ENCODE results near the gene FAM222A. TPM values are rescaled to one million over a fixed set of nuclear protein-coding genes. Genes with fewer than 3 reads are reported as not detected.
A peak's percentile ranks its signal among the peaks of the same experiment; 100 is the strongest.

Gene FAM222A
- total RNA-seq, 4 donors from 2014 or later = 1.4 to 3.0 (median 1.8) TPM

GRCh38 chr12:109760031-109760929 is 46.7 kb downstream of the FAM222A start:
- in situ Hi-C loops (cut with MboI; ENCODE audit: low pct_ligation_motif_present in 1 of 4, low pct_unique_long_range_greater_than_20kb in 1 of 4, low sequenced_read_pairs in 3 of 4) (no loop called here), intact Hi-C loops (cut with DNase I; ENCODE audit: low total_unique reads) (no loop called here)
- Histone ChIP-seq H3K36me3 (no peaks in the 10 kb centered on the region), H3K4me3 (no peak overlapping the region), H3K9me3 (peaks cover 3 to 6% of the 10 kb centered on the region in 2 donors), H3K27ac (no peak overlapping the region), H3K4me1 (peaks cover 0 to 12% (median 0%) of the 10 kb centered on the region in 4 donors), H3K27me3 (no peaks in the 10 kb centered on the region)
- no peak for TF ChIP-seq POLR2A (IDR thresholded peaks at IDR 0.05)
- no peak for TF ChIP-seq EP300 (IDR thresholded peaks at IDR 0.05; ENCODE audit: low read depth)
- TF ChIP-seq, protein P1, sequence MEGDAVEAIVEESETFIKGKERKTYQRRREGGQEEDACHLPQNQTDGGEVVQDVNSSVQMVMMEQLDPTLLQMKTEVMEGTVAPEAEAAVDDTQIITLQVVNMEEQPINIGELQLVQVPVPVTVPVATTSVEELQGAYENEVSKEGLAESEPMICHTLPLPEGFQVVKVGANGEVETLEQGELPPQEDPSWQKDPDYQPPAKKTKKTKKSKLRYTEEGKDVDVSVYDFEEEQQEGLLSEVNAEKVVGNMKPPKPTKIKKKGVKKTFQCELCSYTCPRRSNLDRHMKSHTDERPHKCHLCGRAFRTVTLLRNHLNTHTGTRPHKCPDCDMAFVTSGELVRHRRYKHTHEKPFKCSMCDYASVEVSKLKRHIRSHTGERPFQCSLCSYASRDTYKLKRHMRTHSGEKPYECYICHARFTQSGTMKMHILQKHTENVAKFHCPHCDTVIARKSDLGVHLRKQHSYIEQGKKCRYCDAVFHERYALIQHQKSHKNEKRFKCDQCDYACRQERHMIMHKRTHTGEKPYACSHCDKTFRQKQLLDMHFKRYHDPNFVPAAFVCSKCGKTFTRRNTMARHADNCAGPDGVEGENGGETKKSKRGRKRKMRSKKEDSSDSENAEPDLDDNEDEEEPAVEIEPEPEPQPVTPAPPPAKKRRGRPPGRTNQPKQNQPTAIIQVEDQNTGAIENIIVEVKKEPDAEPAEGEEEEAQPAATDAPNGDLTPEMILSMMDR (IDR thresholded peaks at IDR 0.05) = no peak
- no peak for TF ChIP-seq POLR2AphosphoS5 (IDR thresholded peaks at IDR 0.05)
- DNase-seq = peak; percentile 50
- WGBS, 2 donors (ENCODE audit: low coverage in 1 of 2) = 65% methylated on average over 18 of the region's 18 CpGs; no CpG with 5 or more reads in 1 of the 2 donors

DNA sequence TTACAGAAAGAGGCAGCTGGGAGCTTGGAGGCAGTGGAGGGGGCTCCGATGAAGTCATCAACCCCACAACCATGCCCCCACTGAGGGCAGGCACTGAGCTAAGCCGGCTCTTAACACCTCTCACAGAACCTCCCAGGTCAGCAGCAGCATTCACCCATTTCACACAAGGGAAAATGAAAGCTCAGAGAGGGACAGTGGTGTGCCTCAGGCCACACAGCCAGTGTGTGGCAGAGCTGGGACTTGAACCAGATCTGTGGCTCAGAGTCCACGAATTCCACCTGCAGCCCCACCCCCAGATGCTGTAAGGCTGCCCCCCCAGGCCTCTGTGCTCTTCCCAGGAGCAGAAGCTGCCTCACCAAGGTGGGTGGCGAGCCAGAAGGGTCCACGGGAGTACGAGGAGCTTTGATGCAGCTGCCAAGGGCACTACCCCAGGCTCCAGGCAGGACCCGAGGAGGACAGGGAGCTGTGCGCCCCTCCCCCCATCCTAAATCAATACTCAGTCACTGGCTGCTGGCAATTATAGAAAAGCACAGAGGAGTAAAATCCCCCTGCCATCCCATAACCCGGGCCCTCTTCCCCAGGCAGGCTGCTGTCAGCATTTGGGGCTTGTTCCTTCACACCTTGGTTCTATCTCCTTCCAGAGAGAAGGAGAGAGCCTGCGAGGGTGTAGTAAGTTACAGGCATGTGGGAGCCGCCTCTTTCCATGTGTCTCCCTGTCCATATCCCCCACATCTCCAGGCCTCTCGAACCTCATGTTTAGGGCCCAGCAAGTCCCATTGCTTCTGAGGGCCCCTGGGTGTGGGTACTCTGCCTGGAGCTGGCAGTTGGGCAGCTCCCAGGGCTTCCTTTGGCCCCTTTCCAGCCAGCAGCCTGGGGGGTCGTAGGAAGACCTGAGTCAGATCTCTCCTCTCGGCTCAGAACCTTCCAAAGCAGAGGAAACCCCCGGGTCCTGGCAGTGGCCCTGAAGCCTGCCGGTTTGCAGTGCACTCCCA is 47.6 kb downstream of the FAM222A start:
- DNase-seq = no peak
- in situ Hi-C loops (cut with MboI; ENCODE audit: low pct_ligation_motif_present in 1 of 4, low pct_unique_long_range_greater_than_20kb in 1 of 4, low sequenced_read_pairs in 3 of 4) = no loop called here
- TF ChIP-seq EP300 (IDR thresholded peaks at IDR 0.05; ENCODE audit: low read depth) (no peak), POLR2A (IDR thresholded peaks at IDR 0.05) (no peak), POLR2AphosphoS5 (IDR thresholded peaks at IDR 0.05) (no peak)
- TF ChIP-seq, protein P1 (IDR thresholded peaks at IDR 0.05) = no peak
- WGBS, 2 donors (ENCODE audit: low coverage in 1 of 2) = 76% methylated on average over 15 of the region's 16 CpGs; no CpG with 5 or more reads in 1 of the 2 donors
- Histone ChIP-seq H3K4me1 (peaks cover 0 to 12% (median 0%) of the 10 kb centered on the region in 4 donors), H3K27me3 (no peaks in the 10 kb centered on the region), H3K4me3 (no peak overlapping the region), H3K27ac (no peak overlapping the region), H3K36me3 (no peaks in the 10 kb centered on the region), H3K9me3 (peaks cover 3 to 6% of the 10 kb centered on the region in 2 donors)
- intact Hi-C loops (cut with DNase I; ENCODE audit: low total_unique reads) = no loop called here

- WGBS, 2 donors (ENCODE audit: low coverage in 1 of 2) = 82 to 87% methylated on average over 2 to 12 of the region's 12 CpGs
- Histone ChIP-seq H3K27ac (no peak overlapping the region), H3K4me3 (no peak overlapping the region), H3K9me3 (no peaks in the 10 kb centered on the region), H3K4me1 (peaks cover 0 to 12% (median 0%) of the 10 kb centered on the region in 4 donors), H3K36me3 (no peaks in the 10 kb centered on the region), H3K27me3 (no peaks in the 10 kb centered on the region)
- in situ Hi-C loops (cut with MboI; ENCODE audit: low pct_ligation_motif_present in 1 of 4, low pct_unique_long_range_greater_than_20kb in 1 of 4, low sequenced_read_pairs in 3 of 4) (no loop called here), intact Hi-C loops (cut with DNase I; ENCODE audit: low total_unique reads) (no loop called here)
- no peak for TF ChIP-seq EP300 (IDR thresholded peaks at IDR 0.05; ENCODE audit: low read depth)
- no peak for DNase-seq
Observed at GRCh38 chr12:109762071-109762672, 48.5 kb downstream of the FAM222A start.

- in situ Hi-C loops (cut with MboI; ENCODE audit: low pct_ligation_motif_present in 1 of 4, low pct_unique_long_range_greater_than_20kb in 1 of 4, low sequenced_read_pairs in 3 of 4) = no loop called here
- Histone ChIP-seq H3K27ac (no peak overlapping the region), H3K36me3 (no peaks in the 10 kb centered on the region), H3K4me3 (no peak overlapping the region), H3K9me3 (no peaks in the 10 kb centered on the region), H3K27me3 (no peaks in the 10 kb centered on the region), H3K4me1 (peaks cover 0 to 12% (median 0%) of the 10 kb centered on the region in 4 donors)
- intact Hi-C loops (cut with DNase I; ENCODE audit: low total_unique reads) = no loop called here
- TF ChIP-seq POLR2AphosphoS5 (IDR thresholded peaks at IDR 0.05) = no peak
- TF ChIP-seq, protein P1 (IDR thresholded peaks at IDR 0.05) = no peak
- no peak for TF ChIP-seq EP300 (IDR thresholded peaks at IDR 0.05; ENCODE audit: low read depth)
- no peak for TF ChIP-seq POLR2A (IDR thresholded peaks at IDR 0.05)
- WGBS, 2 donors (ENCODE audit: low coverage in 1 of 2) = 100% methylated on average over 2 of the region's 2 CpGs; no CpG with 5 or more reads in 1 of the 2 donors
- DNase-seq = no peak
Observed at GRCh38 chr12:109762673-109763191, 49.1 kb downstream of the FAM222A start.
